GM23248 (cell line): ENCODE measurements around the gene TMPRSS2.

ENCODE experiments used
- EZH2 ChIP-seq: fragments of 200-600 bp; sonication (generic); IDR thresholded peaks from 2 replicates; pipeline ENCODE4 v1.6.1; 2018; ENCODE audit warnings: antibody characterized with exemption, mild to moderate bottlenecking; ENCODE audit not compliant: insufficient read depth, poor library complexity, severe bottlenecking
- EZH2phosphoT487 ChIP-seq: fragments of 200-600 bp; sonication (generic); IDR thresholded peaks from 2 replicates; pipeline ENCODE4 v1.6.1; 2018; ENCODE audit warnings: antibody characterized with exemption, moderate library complexity, mild to moderate bottlenecking, low read depth; ENCODE audit not compliant: insufficient read depth

DNA sequence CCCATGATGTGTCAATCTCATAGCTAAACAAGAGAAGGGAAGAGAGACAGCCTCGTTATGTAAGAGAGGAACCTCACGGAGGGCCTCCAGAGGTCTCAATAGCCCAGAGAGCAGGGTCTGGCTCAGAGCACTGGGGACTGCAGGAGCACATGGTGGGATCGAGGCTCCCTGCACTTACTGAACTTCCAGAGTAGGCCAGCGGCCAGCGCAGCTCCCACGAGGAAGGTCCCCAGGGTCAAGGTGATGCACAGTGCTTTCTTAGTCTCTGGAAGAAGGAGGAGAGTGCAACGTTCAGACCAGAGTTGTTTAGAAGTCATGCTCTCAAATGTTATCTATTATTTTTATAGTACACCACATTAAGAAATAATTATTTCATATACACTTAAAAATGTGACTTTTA lies 18.6 kb downstream of the TMPRSS2 start:
- TF ChIP-seq EZH2: no peak
- no peak for TF ChIP-seq EZH2phosphoT487
